EL (cell line): Measurements from ENCODE around the gene XRCC5.
"Not testable (repeated sequence)": the region's sequence is repeated elsewhere in the genome, so short reads cannot be mapped to it uniquely, and the experiment has no call there.

Experiments
- DNase-seq: peaks from one replicate; pipeline ENCODE4 v3.0.0-alpha.2; 2016

XRCC5 gene

DNA sequence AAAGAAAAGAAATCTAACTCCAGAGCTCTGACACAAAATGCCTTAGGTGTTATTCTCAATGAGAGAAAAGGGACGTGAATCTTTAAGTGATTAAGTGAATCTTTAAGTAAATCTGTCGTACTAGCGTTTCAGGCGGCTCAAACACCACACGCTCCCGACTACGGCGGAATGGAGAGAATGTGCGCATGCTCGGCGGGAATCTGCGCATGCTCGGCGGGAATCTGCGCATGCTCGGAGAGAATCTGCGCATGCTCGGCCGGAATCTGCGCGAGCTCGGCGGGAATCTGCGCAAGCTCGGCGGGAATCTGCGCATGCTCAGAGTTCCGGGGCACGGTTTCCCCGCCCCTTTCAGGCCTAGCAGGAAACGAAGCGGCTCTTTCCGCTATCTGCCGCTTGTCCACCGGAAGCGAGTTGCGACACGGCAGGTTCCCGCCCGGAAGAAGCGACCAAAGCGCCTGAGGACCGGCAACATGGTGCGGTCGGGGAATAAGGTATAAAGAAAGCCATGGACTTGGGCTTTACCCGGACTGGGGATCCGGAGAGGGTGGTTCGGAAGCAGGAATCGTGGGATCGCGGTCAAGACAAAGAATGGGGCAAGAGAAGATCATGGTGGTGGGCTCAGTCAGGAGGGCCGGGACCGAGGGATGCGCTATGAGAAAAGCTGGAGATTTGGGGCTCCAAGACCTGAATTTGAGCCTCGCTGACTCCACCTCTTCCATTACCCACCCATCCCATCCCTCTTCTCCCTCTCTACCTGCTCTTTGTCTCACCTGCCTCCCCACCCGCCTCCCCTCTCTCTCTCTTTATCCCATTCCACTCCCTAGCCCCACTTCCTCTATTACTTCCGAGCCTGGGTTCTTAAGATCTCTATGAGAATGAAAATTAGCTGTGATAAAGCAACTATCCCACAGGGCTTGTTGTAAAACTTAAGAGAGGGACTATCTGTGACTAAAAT, at the start of gene XRCC5:
XRCC5 (plus strand) TSS at position 382 of the 955 bp plus-strand sequence; CDS start at position 471, 89 bp downstream.
- peak; percentile 96 for DNase-seq

DNA sequence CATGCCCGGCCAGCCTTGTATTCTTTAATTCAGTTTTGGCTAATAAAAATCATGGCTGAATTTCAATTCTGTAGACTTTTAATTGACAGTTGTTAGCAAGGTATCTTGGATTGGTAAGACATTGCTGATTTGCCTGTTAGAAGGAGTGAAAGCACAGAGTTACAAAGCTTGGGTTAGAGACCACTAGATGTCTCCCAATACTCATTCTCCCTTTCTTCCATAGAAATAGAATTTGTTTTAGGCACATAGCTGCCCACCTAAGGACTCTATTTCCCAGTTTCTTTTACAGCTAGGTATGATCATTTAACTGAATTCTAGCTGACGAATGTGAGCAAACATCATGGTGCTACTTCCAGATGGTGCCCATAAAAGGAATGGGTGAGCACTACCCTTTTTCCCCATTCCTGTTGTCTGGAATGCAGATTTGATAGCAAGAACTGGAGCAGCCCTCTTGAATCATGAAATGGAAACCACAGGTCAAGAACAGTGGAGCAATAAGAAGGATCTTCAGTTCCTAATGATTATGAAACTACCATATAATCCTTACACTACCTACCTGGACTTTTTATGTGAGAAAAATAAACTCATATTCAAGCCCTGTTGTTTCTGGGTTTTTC, 45.0 kb upstream of the XRCC5 start:
- DNase-seq: peak; percentile 9

DNA sequence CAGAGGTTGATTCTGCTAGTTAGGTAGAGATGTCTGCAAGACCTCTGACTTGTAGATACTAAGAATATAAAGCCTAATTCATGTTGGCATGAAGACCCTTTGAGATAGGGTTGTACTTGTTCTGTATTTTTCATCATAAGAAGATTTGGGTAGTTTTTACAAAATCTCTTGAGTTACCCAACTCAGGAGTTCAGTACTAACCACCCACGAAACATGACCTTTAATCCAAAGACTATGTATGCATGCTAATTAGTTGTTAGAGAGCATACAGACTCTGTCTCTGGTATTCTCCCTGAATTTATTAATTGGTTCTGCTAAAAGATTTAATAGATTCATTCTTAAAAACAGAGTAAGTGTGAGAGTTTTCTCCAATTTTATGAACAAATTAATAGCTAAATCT, 44.5 kb upstream of the XRCC5 start:
- no peak for DNase-seq

DNA sequence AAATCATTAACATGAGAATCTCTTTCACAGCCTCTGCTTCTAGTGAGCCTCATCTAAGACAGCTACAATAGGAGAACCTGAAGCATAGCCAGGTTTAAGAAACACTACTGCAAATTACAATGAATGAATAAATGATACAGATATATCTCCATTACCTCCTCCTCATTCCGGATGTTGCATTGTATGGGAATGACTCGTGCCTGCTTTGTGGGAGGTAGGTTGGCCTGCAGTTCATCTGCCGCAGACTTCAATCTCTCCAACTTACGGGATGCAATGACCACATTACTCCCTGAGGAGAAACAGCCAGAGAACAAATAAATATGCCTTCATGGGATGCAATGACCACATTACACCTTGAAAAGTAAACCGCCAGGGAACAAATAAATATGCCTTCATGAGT, 42.9 kb upstream of the XRCC5 start:
- peak; percentile 54 for DNase-seq

DNA sequence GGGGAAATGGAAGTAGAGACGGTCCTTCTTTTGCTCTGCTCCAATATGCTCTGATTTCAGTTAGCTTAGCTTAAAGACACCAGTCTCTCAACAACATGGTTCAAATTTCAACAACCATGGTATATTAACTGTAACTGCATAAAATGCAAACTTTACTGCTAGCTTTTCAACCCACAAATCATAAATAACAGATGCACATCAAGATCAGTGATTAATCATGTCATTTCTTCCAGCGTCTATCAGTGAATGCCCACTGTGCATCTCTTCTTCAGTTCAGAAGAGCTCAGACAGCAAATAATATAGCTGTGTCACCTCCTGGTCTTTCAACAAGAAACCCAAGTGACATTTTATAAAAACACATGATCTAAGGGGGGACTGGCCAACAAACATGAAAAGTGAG, 40.1 kb upstream of the XRCC5 start:
- DNase-seq: no peak

DNA sequence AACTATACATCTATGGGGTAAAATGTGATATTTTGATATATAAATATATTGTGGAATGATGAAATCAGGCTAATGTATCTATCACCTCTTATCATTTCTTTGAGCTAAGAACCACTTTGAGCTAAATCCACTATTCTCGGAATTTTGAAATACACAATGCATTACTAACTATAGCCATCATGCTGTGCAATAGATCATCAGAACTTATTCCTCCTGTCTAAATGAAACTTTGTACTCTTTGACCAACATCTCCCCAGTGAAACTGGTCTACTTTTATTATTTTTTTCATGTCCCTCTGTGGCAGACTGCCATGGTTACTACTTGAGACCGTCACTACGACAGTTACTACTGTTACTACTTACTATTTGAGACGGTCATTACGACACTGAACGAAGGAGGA, 39.0 kb upstream of the XRCC5 start:
- no peak for DNase-seq

DNA sequence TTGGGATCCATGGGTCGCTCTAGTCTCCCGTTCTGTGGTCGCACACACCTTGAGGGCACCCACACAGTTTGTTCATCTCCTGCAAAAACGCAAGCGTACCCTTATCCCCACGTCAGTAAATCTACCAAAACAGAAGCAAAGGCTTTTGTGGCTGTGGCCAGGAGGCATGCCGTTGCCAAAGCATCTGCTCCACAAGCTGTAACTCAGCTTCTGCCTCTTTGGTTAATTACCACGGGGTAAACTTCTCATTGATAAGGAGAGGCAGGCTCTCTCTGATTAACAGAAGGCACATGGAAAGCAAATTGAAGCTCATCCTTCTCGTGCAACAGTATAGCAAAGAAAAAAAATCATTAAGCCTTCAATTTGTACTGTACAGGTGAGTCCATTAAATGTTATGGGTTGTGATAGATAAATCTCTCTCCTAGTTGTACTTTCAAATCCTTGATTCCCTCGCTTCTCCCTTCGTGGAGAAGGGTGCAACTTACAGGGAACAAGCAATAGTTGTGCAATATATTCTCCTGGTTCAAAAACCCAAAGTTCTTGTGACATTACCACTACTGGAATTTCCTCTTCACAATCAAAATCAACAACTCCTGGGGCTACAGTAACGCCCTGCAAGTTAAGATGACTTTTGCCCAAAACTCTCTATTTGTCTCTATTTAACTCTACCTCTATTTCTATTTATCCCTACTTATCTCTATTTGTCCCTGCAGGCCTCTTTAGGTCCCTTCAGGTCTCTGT, 37.9 kb upstream of the XRCC5 start:
- no peak for DNase-seq

DNA sequence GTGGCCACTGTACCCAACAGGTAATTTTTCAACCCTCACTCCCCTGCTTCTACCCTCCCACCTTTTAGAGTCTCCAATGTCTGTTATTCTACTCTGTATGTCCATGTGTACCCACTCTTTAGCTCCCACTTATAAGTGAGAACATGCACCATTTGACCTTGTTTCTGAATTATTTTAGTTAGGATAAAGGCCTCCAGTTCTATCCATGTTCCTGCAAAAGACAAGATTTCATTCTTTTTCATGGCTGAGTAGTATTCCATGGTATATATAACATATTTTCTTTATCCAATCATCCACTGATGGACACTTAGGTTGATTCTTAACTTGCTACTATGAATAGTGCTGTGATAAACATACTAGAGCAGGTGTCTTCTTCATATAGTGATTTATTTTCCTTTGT, 36.7 kb upstream of the XRCC5 start:
- DNase-seq: no peak

DNA sequence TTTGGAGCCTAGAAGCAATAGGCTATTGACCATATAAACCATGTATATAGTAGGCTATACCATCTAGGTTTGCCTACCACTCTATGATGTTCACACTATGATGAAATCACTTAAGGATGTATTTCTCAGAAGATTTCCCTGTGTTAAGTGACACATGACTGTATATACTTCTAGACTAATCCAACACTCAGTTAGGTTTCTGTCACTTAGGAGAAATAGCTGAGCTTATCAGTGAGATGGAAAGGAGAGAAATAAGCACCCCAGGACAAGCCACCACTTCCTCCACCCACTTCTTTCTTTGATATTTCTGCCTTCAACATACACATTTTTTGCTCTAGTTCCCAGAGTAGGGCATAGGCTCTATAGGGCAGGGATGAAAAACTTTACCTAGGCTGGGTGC, 35.4 kb upstream of the XRCC5 start:
- no peak for DNase-seq

DNA sequence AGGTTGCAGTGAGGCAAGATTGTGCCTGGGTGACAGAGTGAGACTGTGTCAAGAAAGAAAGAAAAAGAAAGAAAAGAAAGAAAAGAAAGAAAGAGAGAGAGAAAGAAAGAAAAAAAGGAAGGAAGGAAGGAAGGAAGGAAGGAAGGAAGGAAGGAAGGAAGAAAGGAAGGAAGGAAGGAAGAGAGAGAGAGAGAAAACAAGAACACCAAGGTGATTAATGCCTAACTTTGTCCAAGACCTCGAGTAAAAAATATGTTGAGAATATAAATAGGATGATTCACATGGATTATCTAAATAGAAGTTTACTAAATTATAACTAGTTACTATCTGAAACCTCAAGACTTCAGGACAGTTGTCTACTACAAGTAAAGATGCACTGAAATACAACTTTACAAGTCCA, 34.8 kb upstream of the XRCC5 start:
- no peak for DNase-seq

DNA sequence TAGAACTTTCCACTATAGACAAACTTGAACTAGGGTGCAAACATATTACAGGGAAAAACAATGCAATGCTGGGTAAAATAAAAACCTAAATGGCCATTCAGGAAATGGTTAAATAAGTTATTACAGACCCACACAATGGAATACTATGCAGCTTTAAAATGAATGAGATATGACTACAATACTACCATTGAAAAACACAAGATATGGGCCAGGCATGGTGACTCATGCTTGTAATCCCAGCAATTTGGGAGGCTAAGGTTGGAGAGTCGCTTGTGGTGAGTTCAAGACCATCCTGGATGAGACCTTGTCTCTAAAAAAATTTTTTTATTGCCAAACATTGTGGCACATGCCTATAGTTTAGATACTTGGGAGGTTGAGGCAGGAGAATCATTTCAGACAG, 34.4 kb upstream of the XRCC5 start:
- DNase-seq: peak; percentile 22

DNA sequence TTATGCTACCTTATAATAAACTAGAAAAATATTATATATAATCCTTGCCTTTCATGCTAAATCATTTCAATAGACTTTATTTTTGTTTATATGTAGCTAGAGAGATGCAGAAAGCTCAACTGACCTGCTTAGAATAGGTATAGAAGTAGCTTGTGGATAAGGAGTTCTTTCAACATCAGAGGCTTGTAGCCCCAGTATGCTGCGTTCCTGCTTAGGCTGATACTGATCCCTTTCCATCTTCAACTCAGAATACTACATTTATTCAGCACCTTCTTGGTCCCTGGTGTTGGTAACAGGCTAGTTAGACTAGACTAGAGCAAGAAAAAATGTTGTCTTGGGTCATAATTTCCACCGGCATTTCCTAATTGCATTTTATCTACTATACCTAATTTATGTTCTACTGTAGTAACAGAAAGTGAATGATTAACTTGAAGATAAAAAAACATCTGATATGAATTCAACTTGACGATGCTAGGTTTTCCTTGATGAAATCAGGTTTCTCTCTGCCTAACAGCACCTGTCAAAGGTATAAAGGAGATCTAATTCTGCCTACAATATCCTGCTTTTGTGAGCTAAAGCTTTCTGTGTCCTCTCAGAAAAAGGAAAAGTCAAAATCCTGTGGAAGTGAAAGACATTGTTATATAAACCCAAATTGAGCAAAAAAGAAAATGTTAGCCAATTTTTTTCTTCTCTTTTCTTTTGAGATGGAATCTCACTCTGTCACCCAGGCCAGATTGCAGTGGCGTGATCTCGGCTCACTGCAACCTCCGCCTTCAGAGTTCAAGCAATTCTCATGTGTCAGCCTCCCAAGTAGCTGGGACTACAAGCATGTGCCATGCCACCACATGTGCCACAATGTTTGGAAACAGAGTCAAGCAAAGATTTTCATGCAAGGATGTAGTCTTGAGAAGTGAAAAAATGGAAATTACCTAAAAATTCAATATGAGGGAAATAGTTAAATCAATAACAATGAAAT, 33.4 kb upstream of the XRCC5 start:
- DNase-seq: no peak

DNA sequence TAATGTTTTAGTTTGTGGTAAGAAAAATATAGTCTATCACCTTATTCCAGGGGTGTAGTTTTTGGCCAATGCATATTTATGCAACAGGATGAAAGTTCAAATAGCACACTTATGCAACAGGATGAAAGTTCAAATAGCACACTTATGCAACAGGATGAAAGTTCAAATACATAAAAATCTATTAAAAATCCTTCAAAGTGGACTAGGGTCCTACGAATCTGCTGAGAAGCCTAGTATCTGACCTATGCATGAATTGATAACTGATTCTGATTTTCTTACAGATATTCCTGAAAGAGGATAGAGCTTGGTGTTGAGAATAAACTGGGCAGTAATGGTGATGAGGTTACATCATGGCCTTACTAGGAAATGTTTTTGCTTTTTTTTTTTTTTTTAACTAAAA, 30.4 kb upstream of the XRCC5 start:
- DNase-seq: no peak

DNA sequence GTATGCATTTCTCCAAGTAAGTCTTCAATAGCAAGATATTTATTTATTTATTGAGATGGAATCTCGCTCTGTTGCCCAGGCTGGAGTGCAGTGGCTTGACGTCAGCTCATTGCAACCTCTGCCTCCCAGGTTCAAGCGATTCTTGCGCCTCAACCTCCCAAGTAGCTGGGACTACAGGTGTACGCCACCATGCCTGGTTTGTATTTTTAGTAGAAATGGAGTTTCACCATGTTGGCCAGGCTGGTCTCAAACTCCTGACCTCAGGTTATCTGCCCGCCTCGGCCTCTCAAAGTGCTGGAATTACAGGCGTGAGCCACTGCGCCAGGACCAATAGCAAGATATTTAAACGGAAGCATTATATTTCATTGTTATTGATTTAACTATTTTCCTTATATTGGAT, 29.1 kb upstream of the XRCC5 start:
- not testable (repeated sequence) for DNase-seq

DNA sequence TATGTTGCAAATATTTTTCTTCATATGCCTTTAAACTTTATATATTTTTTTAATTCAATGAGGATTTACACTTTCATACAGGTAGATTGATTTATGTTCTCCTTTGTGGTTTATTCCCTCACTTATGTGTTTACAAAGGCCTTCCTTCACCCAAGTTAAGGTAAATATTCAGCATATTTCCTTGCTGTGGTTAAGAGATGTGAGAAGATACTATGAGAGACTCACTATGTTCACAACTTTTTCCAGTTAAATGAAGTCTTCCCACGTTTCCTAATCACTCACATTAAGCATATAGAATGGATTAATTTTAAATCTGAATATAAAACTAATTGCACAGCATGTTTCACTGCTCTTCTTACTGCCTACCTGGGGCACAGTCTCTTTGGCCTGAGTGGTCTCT, 28.1 kb upstream of the XRCC5 start:
- no peak for DNase-seq

DNA sequence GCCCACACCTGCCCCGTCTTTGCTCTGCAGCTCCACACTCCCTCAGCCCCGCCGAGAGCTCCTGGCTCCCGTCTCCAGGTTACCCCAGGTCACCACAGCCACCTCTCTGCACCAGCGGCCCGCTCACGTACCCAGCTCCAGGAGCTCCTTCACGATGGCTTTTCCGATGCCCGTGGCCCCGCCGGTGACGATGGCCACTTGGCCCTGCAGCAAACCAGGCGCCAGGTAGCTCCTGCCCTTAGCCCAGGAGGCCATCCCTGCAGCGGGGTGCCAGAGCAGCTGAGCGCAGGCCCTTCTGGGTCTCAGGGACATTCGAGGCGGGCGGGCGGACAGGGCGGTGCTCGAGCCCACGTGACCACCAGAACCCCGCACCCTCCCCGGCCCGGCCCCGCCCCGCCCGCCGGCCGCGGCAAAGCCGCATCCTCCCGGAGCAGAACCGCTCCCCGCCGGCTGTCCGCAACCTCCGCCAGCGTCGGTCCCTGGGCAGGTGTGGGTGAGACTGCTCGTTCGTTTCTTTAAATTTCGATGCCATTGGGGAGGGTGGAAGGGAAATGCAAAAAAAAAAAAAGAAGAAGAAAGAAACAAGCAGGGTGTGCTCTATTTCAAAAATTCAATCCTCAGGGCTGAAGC, 27.5 kb upstream of the XRCC5 start, which contains the start of the genes PECR and TMEM169:
PECR (minus strand) TSS at position 323 of the 630 bp plus-strand sequence; CDS start at position 255, 68 bp downstream.
TMEM169 (plus strand) TSS at position 433 of the 630 bp plus-strand sequence. CDS start 14,045 bp downstream, outside the sequence.
- DNase-seq: peak; percentile 70

DNA sequence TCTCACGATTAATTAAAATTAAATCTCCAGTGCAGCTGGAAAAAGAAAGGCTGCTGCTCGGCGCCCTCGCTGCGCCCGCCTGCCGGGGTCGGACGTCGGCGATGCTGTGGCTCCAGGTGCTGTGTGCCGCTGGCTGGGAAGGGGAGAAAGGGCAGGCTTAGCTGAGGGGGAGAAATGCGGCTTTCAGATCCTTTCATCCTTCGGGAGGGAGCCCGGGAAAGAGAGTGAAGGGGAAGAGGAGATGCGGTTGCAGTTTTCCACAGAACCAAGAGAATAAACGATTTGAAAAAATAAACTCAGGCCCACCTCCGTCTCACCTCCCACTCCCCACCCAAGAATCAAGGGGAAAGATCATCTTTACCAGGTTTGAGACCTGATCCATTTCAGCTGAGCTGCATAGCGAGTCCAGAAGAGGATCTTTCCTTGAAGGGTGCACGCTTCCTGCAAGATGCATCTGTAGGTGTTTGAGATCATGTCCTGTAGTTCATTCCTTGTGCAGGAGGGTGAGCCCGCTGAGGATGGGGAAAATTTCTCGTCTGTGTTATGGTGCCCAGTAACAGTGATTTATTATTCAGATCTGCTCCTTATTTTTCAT, 26.9 kb upstream of the XRCC5 start:
- DNase-seq: peak; percentile 8

DNA sequence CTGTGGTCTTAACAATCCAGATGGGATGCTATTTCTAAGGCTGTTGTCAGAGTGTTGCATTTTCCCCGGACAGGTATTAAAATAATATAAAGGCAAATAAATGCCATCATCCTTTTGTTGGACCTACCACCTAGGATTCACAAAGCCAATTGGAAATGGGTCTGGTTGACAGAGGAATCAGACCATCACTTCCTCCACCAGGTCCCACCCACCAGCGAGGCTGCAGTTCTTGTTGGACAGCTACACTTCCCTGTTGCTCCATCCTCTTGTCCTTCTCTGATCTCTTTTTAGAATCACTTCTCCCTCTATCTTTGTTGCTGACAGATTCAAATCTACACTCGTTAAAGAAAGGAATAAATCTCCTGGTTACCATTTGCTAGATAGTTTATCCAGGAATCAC, 26.3 kb upstream of the XRCC5 start:
- DNase-seq: no peak

DNA sequence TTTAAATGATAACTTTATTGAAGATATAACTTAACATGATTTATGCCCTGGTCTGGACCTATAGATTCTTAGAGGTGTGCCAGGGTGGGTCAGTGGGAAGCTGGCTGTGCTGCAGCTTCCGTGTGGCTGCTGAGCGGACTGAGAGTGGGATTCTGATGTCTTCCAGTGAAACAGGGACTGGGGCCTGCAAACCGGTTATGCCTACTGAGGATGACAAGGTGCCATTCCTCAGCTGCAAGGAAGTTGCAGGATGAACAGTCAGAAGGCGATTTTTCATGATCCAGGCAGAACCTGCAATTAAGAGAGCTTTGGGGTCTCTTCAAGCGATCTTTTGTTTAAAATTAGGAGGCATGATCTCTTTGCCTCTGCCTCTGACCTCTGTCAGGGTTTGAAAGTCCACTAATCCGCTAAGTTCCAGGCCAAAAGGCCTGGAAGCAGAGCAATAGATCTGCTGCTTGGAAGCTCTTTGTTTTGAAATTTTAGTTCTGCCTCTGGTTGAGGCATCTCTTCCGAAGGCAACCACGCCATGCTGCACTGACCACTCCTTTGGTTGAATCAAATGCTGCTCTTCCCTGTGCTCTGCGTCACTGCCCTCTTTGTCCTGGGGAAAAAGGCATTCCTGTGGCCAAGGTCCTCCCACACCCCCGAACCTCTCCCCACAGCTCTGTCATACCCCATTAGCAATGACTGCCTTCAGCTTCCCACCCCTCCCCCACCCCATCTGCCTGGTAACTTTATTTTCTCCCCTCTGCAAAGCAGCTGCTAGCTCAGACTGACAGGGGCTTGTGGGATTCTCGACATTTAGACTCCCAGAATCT, 25.5 kb upstream of the XRCC5 start:
- peak; percentile 53 for DNase-seq

DNA sequence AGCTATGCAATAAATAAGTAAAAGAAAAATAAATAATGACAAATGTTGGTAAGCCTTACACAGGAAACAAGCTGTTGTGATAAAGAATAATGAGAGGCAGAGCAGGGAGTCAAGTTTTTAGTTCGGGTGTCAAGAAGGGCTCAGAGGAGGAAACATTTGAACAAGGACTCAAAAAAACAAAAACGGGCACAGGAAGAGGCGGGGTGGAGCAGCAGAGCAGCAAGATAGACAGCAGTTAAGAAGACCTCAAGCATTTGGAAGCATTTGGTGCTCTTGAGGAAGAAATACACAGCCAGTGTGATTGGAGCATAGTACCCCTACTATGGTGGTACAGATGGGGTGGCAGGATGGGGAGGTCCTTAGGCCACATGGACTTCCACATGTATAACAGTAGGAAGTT, 24.6 kb upstream of the XRCC5 start:
- DNase-seq: no peak
